SK-N-MC (cell line): ENCODE data around the gene RIC3.

Source experiments
- DNase-seq: peaks from one replicate; pipeline ENCODE4 v3.0.0-alpha.2; 2011; ENCODE audit warnings: low read depth, low spot score
- H3K27ac ChIP-seq: fragments of 200-600 bp; sonication (generic); 2 replicates; pipeline ENCODE4 v1.5.1; 2016; ENCODE audit warnings: mixed run types
- H3K36me3 ChIP-seq: fragments of 200-600 bp; sonication (generic); 2 replicates; pipeline ENCODE4 v1.6.1; 2017; ENCODE audit warnings: antibody characterized with exemption, low read length, mixed read lengths; ENCODE audit not compliant: insufficient read depth
- H3K4me3 ChIP-seq: fragments of 200-600 bp; sonication (generic); 2 replicates; pipeline ENCODE4 v1.5.1; 2016
- H3K9ac ChIP-seq: fragments of 200-600 bp; sonication (generic); 2 replicates; pipeline ENCODE4 v1.8.0; 2017; ENCODE audit warnings: mixed run types, mixed read lengths; ENCODE audit not compliant: insufficient read length
- H3K9me3 ChIP-seq: fragments of 200-600 bp; sonication (generic); 2 replicates; pipeline ENCODE4 v1.6.1; 2017; ENCODE audit warnings: low read depth, mild to moderate bottlenecking, antibody characterized with exemption, low read length, moderate library complexity, mixed read lengths
- EZH2 ChIP-seq: fragments of 200-600 bp; sonication (generic); IDR thresholded peaks from one replicate; pipeline ENCODE4 v1.6.1; 2017; ENCODE audit warnings: antibody characterized with exemption
- FOXP2 ChIP-seq: optimal IDR thresholded peaks from 2 replicates; pipeline ENCODE3; 2011; ENCODE audit warnings: mild to moderate bottlenecking, moderate library complexity; ENCODE audit not compliant: insufficient read depth; ENCODE audit errors: extremely low read length, control extremely low read depth
- POLR2AphosphoS5 ChIP-seq: IDR thresholded peaks from 2 replicates; pipeline ENCODE4 v1.6.1; 2012; ENCODE audit warnings: mild to moderate bottlenecking, low read depth, low read length, borderline replicate concordance

The RIC3 gene

DNA sequence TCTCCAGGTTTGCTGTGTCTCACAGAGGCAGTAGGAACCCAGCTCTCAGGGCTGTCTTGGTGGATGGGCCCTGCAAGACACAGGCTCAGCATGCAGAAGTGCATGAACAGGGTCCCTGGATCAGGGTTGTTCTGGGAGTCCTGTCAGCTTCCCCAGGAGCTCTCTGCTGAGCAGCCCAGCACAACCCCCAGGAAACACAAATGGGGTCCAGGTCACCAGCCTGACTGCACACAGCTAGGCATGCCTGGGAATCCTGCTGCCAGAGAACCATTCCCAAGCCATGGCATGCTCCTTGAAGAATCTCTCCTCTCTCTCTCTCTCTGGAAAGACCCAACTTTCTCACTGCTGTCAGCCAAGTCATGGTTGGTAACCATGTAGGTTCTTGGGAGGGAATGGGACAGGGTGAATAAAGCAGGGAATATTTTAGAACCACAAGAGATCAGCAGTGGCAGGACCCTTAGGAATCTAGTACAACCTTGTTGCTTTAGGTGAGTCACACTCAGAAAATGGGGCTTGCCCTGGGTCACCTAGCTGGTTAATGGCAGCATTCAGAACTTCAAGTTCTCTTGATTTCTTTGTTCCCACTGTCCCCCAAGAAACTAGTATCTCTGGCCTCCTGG lies 66.4 kb downstream of the RIC3 start:
- Histone ChIP-seq H3K27ac (no peak overlapping the region), H3K36me3 (peaks cover 29% of the 10 kb centered on the region; the same call in 1 of the 2 replicates)

DNA sequence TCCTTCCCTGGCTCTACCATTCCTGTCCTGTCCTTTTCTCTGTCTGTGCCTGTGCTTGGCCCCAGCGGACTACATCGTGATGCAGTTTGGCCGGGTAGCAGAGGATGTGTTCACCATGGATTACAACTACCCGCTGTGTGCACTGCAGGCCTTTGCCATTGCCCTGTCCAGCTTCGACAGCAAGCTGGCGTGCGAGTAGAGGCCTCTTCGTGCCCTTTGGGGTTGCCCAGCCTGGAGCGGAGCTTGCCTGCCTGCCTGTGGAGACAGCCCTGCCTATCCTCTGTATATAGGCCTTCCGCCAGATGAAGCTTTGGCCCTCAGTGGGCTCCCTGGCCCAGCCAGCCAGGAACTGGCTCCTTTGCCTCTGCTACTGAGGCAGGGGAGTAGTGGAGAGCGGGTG lies 67.4 kb downstream of the RIC3 start:
- no peak overlapping the region for H3K9ac ChIP-seq
- no peak overlapping the region for H3K27ac ChIP-seq
- no peak overlapping the region for H3K4me3 ChIP-seq
- H3K9me3 ChIP-seq: no peaks in the 10 kb centered on the region
- no peak for DNase-seq
- peaks cover 33% of the 10 kb centered on the region; the same call in 1 of the 2 replicates for H3K36me3 ChIP-seq
- TF ChIP-seq POLR2AphosphoS5 (no peak), FOXP2 (no peak), EZH2 (no peak)

More for the DNA sequence above, 66.4 kb downstream of the RIC3 start:
- no peak for DNase-seq
- Histone ChIP-seq H3K4me3 (no peak overlapping the region), H3K9ac (no peak overlapping the region), H3K9me3 (no peaks in the 10 kb centered on the region)
- TF ChIP-seq EZH2 (no peak), POLR2AphosphoS5 (no peak), FOXP2 (no peak)

DNA sequence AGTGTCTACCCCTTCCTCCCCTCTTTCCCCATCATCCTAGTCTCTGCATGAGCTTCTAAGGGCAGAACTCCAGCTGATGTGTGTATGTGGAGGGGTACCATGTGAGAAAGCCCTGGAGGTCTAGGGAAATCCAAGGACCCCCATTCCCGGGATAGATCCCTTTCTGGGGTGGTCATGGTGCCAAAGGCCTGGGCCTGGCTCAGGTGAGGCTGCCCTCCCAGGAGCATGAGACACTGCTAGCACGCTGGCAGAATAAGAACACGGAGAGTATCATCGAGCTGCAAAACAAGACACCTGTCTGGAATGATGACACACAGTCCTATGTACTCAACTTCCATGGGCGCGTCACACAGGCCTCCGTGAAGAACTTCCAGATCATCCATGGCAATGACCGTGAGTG lies 68.2 kb downstream of the RIC3 start:
- H3K36me3 ChIP-seq: peaks cover 33% of the 10 kb centered on the region; the same call in 1 of the 2 replicates
- H3K4me3 ChIP-seq: no peak overlapping the region
- no peak overlapping the region for H3K27ac ChIP-seq
- H3K9me3 ChIP-seq: no peaks in the 10 kb centered on the region
- no peak for TF ChIP-seq EZH2
- no peak for TF ChIP-seq FOXP2
- no peak for TF ChIP-seq POLR2AphosphoS5
- H3K9ac ChIP-seq: no peak overlapping the region
- DNase-seq: no peak

DNA sequence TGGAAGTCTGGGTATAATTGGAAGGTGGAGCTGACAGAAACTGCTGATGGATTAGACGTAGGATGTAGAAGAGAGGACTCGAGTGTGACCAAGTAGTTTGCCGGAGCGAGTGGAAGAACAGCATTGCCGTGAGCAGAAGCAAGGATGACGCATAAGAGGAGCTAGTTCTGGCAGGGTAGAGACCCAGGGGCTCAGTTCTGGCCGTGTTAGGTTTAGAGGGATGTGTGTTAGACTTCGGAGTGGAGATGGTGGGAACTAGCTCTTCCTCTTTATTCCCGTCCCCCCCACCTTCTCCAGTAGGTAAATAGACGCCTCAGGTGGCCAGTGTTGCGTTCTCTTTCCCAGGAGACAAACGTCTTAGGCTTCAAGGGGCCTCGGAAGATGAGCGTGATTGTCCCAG lies 68.7 kb downstream of the RIC3 start:
- TF ChIP-seq FOXP2 (no peak), POLR2AphosphoS5 (no peak), EZH2 (no peak)
- H3K4me3 ChIP-seq: no peak overlapping the region
- no peak for DNase-seq
- H3K27ac ChIP-seq: no peak overlapping the region
- no peak overlapping the region for H3K9ac ChIP-seq
- peaks cover 33% of the 10 kb centered on the region; the same call in 1 of the 2 replicates for H3K36me3 ChIP-seq
- no peaks in the 10 kb centered on the region for H3K9me3 ChIP-seq

DNA sequence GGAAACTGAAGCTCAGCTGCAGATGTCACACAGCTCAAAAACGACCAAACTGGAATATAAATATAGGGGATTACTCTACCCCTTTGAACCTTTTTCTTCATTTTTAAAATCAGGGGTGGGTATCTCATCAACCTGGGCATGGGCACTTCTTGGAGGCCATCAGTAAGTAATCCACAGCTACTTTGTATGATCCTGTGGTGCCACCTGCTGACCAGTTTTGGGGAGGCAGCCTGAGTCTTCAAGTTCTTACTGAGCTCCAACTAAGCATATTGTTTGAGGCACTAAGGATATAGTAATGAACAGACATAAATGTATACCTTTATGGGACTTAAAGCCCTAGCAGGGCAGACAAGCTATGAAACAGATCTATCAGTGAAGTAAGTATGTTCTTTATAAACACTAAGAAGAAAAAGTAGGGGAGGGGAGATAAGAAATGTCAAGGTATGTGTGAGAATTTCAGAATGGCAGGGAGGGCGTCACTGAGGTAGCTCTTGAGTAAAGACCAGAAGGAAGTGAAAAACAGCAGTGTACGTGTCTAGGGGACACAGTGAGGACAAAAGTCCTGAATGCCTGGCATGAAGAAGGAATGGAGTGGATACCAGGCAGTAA lies 69.4 kb downstream of the RIC3 start:
- Histone ChIP-seq H3K9me3 (no peaks in the 10 kb centered on the region), H3K4me3 (no peak overlapping the region), H3K9ac (no peak overlapping the region), H3K36me3 (peaks cover 33% of the 10 kb centered on the region; the same call in 1 of the 2 replicates), H3K27ac (no peak overlapping the region)
- DNase-seq: peak; percentile 35
- TF ChIP-seq POLR2AphosphoS5 (no peak), EZH2 (no peak), FOXP2 (no peak)

DNA sequence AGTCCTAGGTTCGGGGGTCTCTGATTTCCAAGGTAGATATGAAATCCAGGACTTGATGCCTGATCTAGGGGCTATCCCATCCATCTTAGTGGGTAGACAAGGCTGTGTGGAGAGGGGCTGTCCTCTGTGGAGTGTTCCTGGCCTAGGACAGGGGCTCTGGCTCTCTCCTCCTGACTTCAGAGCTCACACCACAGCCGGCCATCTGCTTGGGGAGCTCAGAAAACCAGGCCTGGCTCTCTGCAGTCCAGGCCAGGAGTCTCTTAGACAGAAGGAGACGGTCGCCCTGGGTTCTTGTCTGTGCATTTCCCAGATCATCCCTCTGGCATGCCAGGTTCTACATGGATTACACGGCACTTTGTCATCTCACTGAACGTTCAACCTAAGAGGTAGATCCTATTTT lies 69.9 kb downstream of the RIC3 start:
- no peak for TF ChIP-seq POLR2AphosphoS5
- no peak for TF ChIP-seq FOXP2
- no peak for TF ChIP-seq EZH2
- Histone ChIP-seq H3K36me3 (peaks cover 33% of the 10 kb centered on the region; the same call in 1 of the 2 replicates), H3K27ac (no peak overlapping the region), H3K9ac (no peak overlapping the region), H3K4me3 (no peak overlapping the region), H3K9me3 (no peaks in the 10 kb centered on the region)
- no peak for DNase-seq

DNA sequence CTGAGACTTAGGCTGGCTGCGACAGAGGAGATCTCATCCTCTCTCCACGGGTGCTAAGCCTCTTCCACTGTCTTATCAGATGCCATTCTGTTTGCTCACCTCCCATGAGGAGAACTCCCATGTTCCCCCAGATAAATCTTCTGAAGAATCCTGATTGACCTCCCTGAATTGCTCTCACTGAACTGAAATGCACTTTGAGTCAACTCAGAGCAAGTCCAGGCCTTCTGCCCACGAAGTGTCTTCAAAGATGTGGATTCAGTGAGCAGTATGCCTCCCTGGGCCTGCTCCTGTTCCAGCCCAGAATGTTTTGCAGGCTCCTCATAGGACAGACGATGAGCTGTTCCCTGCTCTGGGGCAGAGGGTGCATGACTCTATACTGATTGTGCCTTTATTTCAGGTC lies 70.5 kb downstream of the RIC3 start:
- H3K9me3 ChIP-seq: no peaks in the 10 kb centered on the region
- H3K36me3 ChIP-seq: peaks cover 33% of the 10 kb centered on the region; the same call in 1 of the 2 replicates
- no peak for DNase-seq
- TF ChIP-seq FOXP2 (no peak), POLR2AphosphoS5 (no peak)
- no peak overlapping the region for H3K9ac ChIP-seq
- H3K4me3 ChIP-seq: no peak overlapping the region
- no peak overlapping the region for H3K27ac ChIP-seq

DNA sequence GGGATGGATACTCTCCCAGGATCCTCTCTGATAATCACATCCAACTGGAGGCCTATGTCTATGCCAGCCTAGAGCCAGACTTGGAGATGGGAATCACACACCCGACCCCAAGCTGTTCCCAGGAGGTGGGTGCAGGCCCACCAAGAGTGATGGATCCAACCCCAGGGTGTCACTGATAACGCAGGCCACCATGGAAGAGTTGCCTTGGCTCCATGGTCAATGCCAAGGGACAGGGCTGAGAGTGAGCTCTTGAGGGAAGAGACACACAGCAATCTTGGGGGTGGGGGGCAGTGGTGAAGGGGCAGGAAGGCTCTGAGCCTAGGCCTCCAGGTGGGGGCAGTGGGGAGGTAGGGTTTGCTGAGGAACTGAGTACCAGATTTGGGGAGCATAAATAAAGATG lies 70.9 kb downstream of the RIC3 start:
- no peak overlapping the region for H3K4me3 ChIP-seq
- H3K36me3 ChIP-seq: peaks cover 33% of the 10 kb centered on the region; the same call in 1 of the 2 replicates
- no peak for DNase-seq
- no peak overlapping the region for H3K9ac ChIP-seq
- no peak overlapping the region for H3K27ac ChIP-seq
- no peaks in the 10 kb centered on the region for H3K9me3 ChIP-seq
- TF ChIP-seq POLR2AphosphoS5: no peak
- no peak for TF ChIP-seq FOXP2
- TF ChIP-seq EZH2: no peak

DNA sequence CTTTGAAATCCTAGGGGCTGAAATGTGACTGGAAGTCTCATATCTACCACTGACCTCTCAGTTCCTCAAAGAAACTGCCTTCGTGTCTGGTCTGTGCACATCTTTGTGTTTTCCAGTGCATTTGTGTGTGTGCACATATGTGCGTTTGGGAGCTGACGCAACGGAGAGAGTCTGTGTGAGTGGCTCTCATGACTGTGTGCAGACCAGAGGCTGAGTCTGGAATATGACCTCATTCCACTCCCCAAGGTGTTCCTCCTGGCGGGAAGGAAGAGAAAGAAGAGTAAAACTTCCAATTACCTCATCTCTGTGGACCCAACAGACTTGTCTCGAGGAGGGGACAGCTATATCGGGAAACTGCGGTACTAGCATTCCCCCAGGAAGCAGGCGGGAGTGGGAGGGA lies 71.4 kb downstream of the RIC3 start:
- Histone ChIP-seq H3K27ac (no peak overlapping the region), H3K4me3 (no peak overlapping the region), H3K36me3 (peaks cover 33% of the 10 kb centered on the region; the same call in 1 of the 2 replicates), H3K9me3 (no peaks in the 10 kb centered on the region), H3K9ac (no peak overlapping the region)
- TF ChIP-seq EZH2 (no peak), FOXP2 (no peak), POLR2AphosphoS5 (no peak)
- no peak for DNase-seq
